NOMO-1 treated with dmso at 0.1 percent for 144 hours (cell line): Measurements from ENCODE around the gene HMCN2.

Experiments used
- DNase-seq: peaks from one replicate; lab custom pipeline; 2025; ENCODE audit not compliant: unreplicated experiment; lab: John Stamatoyannopoulos, UW

HMCN2 gene

GRCh38 chr9:130446101-130446861 is 180.7 kb downstream of the HMCN2 start:
- no peak for DNase-seq

GRCh38 chr9:130447193-130447816 is 181.7 kb downstream of the HMCN2 start:
- DNase-seq = no peak

GRCh38 chr9:130448035-130448624 is 182.6 kb downstream of the HMCN2 start:
- peak; percentile 57 for DNase-seq

- no peak for DNase-seq
Observed at GRCh38 chr9:130448771-130449603, 183.4 kb downstream of the HMCN2 start.

- DNase-seq = no peak
Observed at GRCh38 chr9:130450344-130451003, 184.9 kb downstream of the HMCN2 start.

- DNase-seq = no peak
Observed at GRCh38 chr9:130451004-130451390, 185.4 kb downstream of the HMCN2 start.

- DNase-seq = no peak
Observed at GRCh38 chr9:130451509-130452388, 186.2 kb downstream of the HMCN2 start.

- DNase-seq = no peak
Observed at GRCh38 chr9:130452835-130453234, 187.3 kb downstream of the HMCN2 start.

GRCh38 chr9:130453487-130453886 is 187.9 kb downstream of the HMCN2 start:
- DNase-seq = no peak

GRCh38 chr9:130454096-130454811 is 188.7 kb downstream of the HMCN2 start:
- DNase-seq = no peak

- DNase-seq = no peak
Observed at GRCh38 chr9:130454812-130455325, 189.3 kb downstream of the HMCN2 start.

- DNase-seq = no peak
Observed at GRCh38 chr9:130458027-130458803, 192.7 kb downstream of the HMCN2 start.

GRCh38 chr9:130458804-130459067 is 193.2 kb downstream of the HMCN2 start:
- DNase-seq = no peak

GRCh38 chr9:130459151-130459550 is 193.6 kb downstream of the HMCN2 start:
- DNase-seq = no peak

- no peak for DNase-seq
Observed at GRCh38 chr9:130459941-130460669, 194.5 kb downstream of the HMCN2 start.

GRCh38 chr9:130461218-130461630 is 195.7 kb downstream of the HMCN2 start:
- no peak for DNase-seq

- no peak for DNase-seq
Observed at GRCh38 chr9:130461731-130462130, 196.2 kb downstream of the HMCN2 start.
